GM12864 (cell line): ENCODE data around the gene CTDP1.

Source experiments
- DNase-seq: peaks from one replicate; pipeline ENCODE4 v3.0.0-alpha.2; 2011; ENCODE audit warnings: low read depth
- H3K4me3 ChIP-seq: 2 replicates; pipeline ENCODE4 v1.5.1; 2011; ENCODE audit warnings: mild to moderate bottlenecking, low read depth, low read length, control low read depth
- TF ChIP-seq, protein P1 (sequence below): IDR thresholded peaks from 2 replicates; pipeline ENCODE4 v1.5.1; 2011; ENCODE audit warnings: low read depth, mild to moderate bottlenecking, moderate library complexity, low read length, control low read depth, inconsistent platforms; ENCODE audit errors: missing control alignments

The CTDP1 gene

DNA sequence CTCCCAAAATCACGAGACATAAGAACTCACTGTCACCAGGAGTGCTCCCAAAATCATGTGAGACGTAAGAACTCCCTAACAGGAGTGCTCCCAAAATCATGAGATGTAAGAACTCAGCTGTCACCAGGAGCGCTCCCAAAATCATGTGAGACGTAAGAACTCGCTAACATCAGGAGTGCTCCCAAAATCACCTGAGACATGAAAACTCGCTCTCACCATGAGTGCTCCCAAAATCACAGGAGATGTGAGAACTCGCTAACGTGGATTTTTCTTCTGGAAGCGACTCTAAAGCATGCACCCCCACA, 53.1 kb downstream of the CTDP1 start:
- no peak overlapping the region for H3K4me3 ChIP-seq
- DNase-seq: no peak
- TF ChIP-seq, protein P1, sequence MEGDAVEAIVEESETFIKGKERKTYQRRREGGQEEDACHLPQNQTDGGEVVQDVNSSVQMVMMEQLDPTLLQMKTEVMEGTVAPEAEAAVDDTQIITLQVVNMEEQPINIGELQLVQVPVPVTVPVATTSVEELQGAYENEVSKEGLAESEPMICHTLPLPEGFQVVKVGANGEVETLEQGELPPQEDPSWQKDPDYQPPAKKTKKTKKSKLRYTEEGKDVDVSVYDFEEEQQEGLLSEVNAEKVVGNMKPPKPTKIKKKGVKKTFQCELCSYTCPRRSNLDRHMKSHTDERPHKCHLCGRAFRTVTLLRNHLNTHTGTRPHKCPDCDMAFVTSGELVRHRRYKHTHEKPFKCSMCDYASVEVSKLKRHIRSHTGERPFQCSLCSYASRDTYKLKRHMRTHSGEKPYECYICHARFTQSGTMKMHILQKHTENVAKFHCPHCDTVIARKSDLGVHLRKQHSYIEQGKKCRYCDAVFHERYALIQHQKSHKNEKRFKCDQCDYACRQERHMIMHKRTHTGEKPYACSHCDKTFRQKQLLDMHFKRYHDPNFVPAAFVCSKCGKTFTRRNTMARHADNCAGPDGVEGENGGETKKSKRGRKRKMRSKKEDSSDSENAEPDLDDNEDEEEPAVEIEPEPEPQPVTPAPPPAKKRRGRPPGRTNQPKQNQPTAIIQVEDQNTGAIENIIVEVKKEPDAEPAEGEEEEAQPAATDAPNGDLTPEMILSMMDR: no peak

DNA sequence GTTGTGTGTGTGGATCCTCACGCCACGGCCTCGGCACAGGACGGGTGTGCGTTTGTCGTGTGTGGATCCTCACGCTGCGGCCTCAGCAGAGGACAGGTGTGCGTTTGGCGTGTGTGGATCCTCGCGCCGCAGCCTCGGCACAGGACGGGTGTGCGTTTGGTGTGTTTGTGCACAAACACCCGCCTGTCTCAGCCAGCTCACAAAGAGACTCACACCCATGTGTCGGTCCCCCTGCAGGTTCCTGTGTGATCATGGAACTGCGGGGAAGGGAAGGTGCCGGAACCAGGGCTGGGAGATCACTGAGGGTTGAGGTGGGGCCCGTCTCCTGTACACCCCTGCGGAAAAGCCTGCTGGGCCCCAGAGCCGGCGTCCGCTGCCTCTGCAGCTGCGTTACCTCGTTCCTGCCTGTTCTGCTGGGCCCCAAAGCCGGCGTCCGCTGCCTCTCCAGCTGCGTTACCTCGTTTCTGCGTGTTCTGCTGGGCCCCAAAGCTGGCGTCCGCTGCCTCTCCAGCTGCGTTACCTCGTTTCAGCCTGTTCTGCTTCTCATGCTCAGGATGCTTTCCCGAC, 53.6 kb downstream of the CTDP1 start:
- H3K4me3 ChIP-seq: no peak overlapping the region
- TF ChIP-seq, protein P1: no peak

DNA sequence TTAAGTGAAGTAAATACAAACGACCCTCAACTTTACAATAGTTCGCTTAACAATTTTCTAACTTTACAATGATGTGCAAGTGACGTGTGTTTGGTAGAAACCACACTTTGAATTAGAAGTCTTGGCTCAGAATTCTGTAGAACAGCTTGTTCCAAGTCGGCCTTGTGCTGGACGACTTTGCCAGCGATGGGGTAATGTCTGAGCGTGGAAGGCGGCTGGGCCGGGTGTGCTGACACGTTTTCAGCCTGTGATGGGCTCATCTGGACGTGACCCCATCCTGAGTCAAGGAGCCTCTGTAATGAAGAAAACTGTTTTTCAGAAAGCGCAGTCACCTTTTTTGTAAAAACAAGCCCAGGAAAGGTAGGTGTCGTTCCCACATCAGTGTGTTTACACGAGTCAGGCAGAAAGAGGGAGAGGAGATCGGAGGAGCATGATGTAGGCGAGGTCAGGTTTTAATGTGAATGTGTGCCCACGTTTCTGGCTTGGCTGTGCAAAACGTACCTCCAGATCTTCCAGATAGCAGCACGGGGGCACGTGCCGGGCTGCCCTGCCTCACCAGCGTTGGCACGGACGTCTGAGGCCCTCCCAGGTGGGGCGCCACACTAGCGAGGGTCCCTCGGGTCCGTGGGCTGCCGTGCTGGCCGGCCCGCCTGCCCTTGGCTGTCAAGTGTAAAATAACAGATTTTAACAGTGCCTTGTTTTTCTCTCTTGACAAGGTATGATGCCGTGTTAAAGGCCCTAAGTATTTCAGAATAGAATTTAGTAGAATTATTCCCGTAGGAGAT, 54.6 kb downstream of the CTDP1 start:
- no peak overlapping the region for H3K4me3 ChIP-seq
- no peak for DNase-seq
- TF ChIP-seq, protein P1: no peak

More for the DNA sequence above, 53.6 kb downstream of the CTDP1 start:
- no peak for DNase-seq

DNA sequence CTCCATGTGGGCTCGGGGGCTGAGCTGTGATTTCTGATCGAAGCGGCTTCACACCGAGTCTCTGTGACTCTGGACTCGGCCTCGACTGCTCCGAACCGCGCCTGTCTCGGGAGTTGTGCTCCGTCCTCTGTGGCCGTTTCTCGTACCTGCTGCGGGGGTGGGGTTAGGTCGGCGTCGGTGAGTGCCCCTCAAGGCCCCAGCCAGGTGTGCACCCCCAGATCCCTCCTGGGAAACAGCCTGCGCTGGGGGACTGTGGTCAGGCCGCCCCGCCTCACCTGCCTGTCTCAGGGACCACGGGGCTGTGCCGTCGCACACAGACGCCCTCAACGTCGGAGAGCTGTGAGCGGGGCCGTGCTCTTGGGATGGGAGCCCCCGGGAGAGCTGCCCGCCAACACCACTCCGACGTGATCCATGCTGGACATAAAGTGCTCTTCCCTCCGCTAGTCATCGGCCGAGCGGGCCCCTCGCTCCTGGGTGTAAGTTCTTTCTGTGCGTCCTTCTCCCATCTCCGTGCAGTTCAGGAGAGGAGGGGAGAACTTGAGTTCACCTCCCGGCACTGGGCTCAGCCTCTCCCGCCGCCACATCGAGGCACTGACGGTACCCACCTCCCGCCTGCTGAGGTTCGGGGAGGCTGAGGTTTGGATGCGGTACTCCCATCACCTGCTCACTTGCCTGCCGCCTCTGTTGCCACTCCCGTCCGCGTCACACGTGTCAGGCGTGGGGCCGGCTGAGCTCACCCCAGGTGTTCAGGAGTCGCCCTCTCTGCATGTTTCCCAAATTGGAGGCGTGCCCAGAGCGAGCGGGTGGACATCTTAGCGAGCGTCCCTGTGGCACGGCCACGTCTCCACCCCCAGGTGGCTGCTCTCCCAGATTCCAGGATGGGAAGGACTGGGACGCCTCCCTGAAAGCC, 55.7 kb downstream of the CTDP1 start:
- no peak for DNase-seq
- H3K4me3 ChIP-seq: no peak overlapping the region
- TF ChIP-seq, protein P1: no peak

DNA sequence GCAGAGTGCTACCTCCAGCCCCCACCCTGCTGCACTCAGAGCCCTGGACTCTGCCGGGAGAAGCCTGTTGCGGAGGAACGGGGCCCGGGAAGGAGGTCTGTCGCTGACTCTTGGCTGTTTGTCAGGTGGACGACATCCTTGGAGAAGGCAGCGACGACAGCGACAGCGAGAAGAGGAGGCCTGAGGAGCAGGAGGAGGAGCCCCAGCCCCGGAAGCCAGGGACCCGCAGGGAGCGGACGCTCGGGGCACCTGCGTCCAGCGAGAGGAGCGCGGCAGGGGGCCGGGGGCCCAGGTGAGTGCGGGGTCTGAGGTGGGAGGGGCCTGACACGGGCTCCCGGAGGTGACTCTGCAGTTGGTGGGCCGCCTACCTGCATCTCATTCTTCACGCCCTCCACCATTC, 56.6 kb downstream of the CTDP1 start:
- DNase-seq: no peak
- TF ChIP-seq, protein P1: no peak
- H3K4me3 ChIP-seq: no peak overlapping the region

DNA sequence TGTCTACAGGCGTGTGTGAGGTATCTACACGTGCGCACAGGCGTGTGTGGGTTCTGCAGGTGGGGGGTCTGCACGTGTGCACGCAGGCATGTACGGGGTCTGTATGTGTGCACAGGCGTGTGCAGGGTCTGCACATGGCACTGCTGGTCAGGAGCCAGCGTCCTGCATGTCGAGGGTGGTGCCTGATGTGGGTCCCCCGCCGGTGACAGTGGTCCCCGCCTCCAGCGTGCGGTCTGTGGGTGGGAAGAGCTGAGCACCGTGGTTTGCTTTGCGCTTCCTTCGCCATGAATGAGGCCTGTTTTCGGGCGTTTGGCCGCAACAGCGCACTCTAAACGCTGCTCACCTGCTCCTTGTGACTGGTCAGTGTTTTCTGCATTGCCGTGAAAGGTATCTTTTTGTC, 57.2 kb downstream of the CTDP1 start:
- no peak for DNase-seq
- TF ChIP-seq, protein P1: no peak
- H3K4me3 ChIP-seq: no peak overlapping the region
